ENCODE data around the gene OPRL1. TPM values are rescaled to one million over a fixed set of nuclear protein-coding genes. Genes with fewer than 3 reads are reported as not detected.
A peak's percentile ranks its signal among the peaks of the same experiment; 100 is the strongest.

The OPRL1 gene
- total and polyA plus RNA-seq, 2 of the 8 experiments (the other 6 are each of a cell fraction or from before 2014, with no cell fraction given) = 0.63 to 0.98 TPM

DNA sequence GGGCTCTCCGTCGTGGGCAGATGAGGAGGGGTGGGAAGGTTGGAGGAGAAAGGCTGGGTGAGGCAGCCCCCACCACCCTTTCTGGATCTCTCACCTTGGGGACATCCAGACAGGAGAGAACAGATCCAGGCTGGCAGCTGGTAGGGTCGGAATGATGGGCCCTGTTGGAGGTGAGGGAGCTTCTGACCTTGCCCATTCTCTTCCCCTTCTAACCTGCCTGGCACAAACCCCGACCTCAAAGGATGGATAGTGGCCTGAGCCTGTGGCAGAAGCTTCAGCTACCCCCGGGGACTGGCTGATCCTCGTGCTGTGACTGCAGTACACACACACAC is 33.5 kb downstream of the OPRL1 start:
- Histone ChIP-seq H2BK15ac (ENCODE audit: low read length) (0 out of 2 replicates have a peak overlapping the region, but pooled peaks have one; percentile 5), H2AK5ac (ENCODE audit: low read depth, low read length) (no peak overlapping the region), H3K23ac (ENCODE audit: insufficient read length) (no peak overlapping the region), H3K4me2 (ENCODE audit: insufficient read depth in 1 of 2, low read depth in 2 of 2, low read length in 2 of 2) (no peak overlapping the region), H3K56ac (replicated peaks; ENCODE audit: insufficient read length, low read depth, low read length) (no peak overlapping the region), H3K14ac (ENCODE audit: insufficient read length) (no peak overlapping the region), H2BK12ac (ENCODE audit: low read depth, low read length) (no peak overlapping the region), H4K20me1 (replicated peaks in 1 of 2; ENCODE audit: control insufficient read depth in 1 of 2, insufficient read depth in 2 of 2, low read length in 2 of 2) (peaks cover 0 to 2% of the 10 kb centered on the region in 2 experiments), H3K4me3 (ENCODE audit: extremely low read depth in 1 of 4, insufficient read depth in 2 of 4, low read depth in 3 of 4, low read length in 4 of 4) (no peak overlapping the region), H3K27me3 (replicated peaks in 1 of 4; ENCODE audit: control insufficient read depth in 3 of 4, extremely low read depth in 1 of 4, insufficient read depth in 3 of 4, low read length in 3 of 4) (no peaks in the 10 kb centered on the region), H4K91ac (replicated peaks; ENCODE audit: insufficient read length, low read length) (no peak overlapping the region), H3K79me2 (ENCODE audit: control insufficient read depth in 1 of 2, insufficient read depth in 2 of 2, low read length in 2 of 2) (no peaks in the 10 kb centered on the region), H3K23me2 (ENCODE audit: low read depth, low read length) (no peaks in the 10 kb centered on the region), H3K79me1 (ENCODE audit: low read depth, low read length) (no peaks in the 10 kb centered on the region), H2BK120ac (replicated peaks; ENCODE audit: low read depth, low read length) (no peak overlapping the region), H3K9ac (replicated peaks in 1 of 4; ENCODE audit: extremely low read depth in 1 of 4, low read depth in 3 of 4, low read length in 3 of 4) (no peak overlapping the region), H3K4ac (replicated peaks; ENCODE audit: insufficient read length, low read depth, low read length) (no peak overlapping the region), H2BK20ac (ENCODE audit: low read length) (no peak overlapping the region), H3K4me1 (replicated peaks in 1 of 4; ENCODE audit: control insufficient read depth in 3 of 4, insufficient read depth in 4 of 4, low read length in 3 of 4) (no peaks in the 10 kb centered on the region), H2AFZ (ENCODE audit: low read length) (no peak overlapping the region), H3K18ac (ENCODE audit: extremely low read depth, low read length) (no peak overlapping the region), H4K8ac (ENCODE audit: extremely low read depth, insufficient read depth, low read length) (peak overlapping the region; percentile 25; the same call in 1 of the 2 replicates), H3K9me3 (ENCODE audit: insufficient read depth in 2 of 2, low read depth in 1 of 2, low read length in 1 of 2) (no peaks in the 10 kb centered on the region), H2BK5ac (ENCODE audit: low read depth, low read length) (no peak overlapping the region), H3K27ac (ENCODE audit: low read depth, low read length) (no peak overlapping the region), H4K5ac (ENCODE audit: insufficient read length, low read depth, low read length) (no peak overlapping the region), H3K36me3 (ENCODE audit: control insufficient read depth in 2 of 4, insufficient read depth in 4 of 4, low read length in 3 of 4) (no peaks in the 10 kb centered on the region)
- ChIA-PET POLR2A (ENCODE audit: partially characterized antibody) (no interaction called here), CTCF (ENCODE audit: partially characterized antibody) (interaction anchor here (1.1 to 10.1 kb wide), 4 partner anchors 12 to 71 kb away, joined by 3 to 144 read pairs (median 5); partner anchors contain the start of genes LKAAEAR1, OPRL1 and RGS19)
- 90% methylated on average over 6 of the region's 6 CpGs; no CpG with 5 or more reads in 1 of the 2 experiments for WGBS, 2 experiments (ENCODE audit: extremely low coverage in 1 of 2, insufficient coverage in 1 of 2, insufficient read length in 1 of 2, insufficient replicate concordance in 2 of 2, low coverage in 1 of 2, low lambda C conversion rate in 2 of 2, missing lambda C conversion rate in 1 of 2)
- FAIRE-seq (no peak), DNase-seq (ENCODE audit: low read depth in 1 of 2, low spot score in 2 of 2) (no peak)
- TF ChIP-seq POLR2AphosphoS5 (IDR thresholded peaks at IDR 0.05; ENCODE audit: low read depth, low read length) = no peak
- TF ChIP-seq PHF8 (conservative IDR thresholded peaks at IDR 0.05; ENCODE audit: low read depth, low read length) = no peak
- TF ChIP-seq, protein P1, sequence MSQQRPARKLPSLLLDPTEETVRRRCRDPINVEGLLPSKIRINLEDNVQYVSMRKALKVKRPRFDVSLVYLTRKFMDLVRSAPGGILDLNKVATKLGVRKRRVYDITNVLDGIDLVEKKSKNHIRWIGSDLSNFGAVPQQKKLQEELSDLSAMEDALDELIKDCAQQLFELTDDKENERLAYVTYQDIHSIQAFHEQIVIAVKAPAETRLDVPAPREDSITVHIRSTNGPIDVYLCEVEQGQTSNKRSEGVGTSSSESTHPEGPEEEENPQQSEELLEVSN (IDR thresholded peaks at IDR 0.05) = no peak
- no peak for TF ChIP-seq SAP30 (IDR thresholded peaks at IDR 0.05; ENCODE audit: insufficient read depth, insufficient replicate concordance, low read length)
- TF ChIP-seq SP2 (IDR thresholded peaks at IDR 0.05; ENCODE audit: low read length) = no peak
- TF ChIP-seq, protein P2, sequence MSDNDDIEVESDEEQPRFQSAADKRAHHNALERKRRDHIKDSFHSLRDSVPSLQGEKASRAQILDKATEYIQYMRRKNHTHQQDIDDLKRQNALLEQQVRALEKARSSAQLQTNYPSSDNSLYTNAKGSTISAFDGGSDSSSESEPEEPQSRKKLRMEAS (IDR thresholded peaks at IDR 0.05) = no peak
- TF ChIP-seq POLR2A (IDR thresholded peaks at IDR 0.05; ENCODE audit: control extremely low read depth in 1 of 2, low read depth in 2 of 2, low read length in 2 of 2) = no peak
- no peak for TF ChIP-seq EZH2 (IDR thresholded peaks at IDR 0.05; ENCODE audit: low read depth, low read length, severe bottlenecking)
- TF ChIP-seq CBX8 (IDR thresholded peaks at IDR 0.05; ENCODE audit: borderline replicate concordance, low read depth, low read length) = no peak
- no peak for TF ChIP-seq EGR1 (IDR thresholded peaks at IDR 0.05; ENCODE audit: borderline replicate concordance, low read depth, low read length)
